ENCODE measurements around the gene ENDOU.
"Not testable (repeated sequence)": the region's sequence is repeated elsewhere in the genome, so short reads cannot be mapped to it uniquely, and the experiment has no call there.

Gene ENDOU

DNA sequence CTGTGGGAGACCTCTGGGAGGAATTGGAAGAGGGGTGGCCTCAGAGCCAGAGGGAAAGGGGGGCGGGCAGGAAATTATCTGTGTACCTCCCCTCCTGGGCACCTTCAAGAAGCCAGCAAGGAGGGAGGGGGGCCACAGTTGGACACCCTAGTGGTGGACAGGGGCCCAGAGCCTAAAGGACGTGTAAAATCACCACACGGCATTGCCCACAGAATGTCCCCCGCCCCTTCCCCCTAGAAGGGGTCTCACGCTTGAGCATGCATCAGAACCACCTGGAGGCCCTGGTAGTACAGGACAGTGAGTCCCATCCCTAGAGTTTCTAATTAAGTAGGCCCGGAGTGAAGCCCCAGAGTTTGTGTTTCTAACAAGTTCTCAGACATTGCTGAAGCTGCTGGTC lies 8.2 kb downstream of the ENDOU start:
- no peak for DNase-seq

DNA sequence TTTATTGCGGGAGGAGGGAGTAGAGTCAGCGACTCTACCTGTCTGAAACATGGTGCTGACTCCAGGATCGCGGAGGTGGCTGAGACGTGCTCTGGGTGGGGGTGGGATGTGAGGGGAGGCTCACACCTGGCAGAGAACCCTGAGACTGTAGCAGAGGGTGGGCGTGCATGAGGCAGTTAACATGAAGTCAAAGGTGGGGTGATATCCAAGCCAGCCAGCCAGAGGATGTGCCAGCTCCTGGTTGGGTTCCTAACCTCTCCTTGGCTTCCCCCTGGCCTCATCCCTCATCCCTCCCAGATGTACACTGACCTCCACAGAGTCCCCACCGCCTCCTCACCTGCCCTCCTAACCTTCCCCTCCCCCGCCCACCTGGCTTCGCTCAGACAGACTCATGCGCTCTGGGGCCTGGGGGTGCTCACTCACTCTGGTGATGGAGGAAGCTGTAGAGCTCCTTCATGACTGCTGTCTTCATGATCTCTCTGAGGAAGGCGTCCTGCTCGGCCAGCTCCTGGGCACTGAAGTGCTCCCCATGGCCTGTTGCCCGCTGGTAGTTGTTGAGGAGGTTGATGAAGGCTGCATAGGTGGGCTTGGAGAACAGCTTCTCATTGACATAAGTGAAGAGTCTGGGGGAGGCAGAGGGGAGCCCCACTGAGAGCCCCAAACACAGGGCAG lies 9.3 kb downstream of the ENDOU start:
- DNase-seq, result no peak

- peak; percentile 76 for DNase-seq
These were observed 9.9 kb downstream of the ENDOU start for GRCh38 chr12:47715393-47715876.

- no peak for DNase-seq
These were observed 10.4 kb downstream of the ENDOU start for GRCh38 chr12:47714826-47715386.

DNA sequence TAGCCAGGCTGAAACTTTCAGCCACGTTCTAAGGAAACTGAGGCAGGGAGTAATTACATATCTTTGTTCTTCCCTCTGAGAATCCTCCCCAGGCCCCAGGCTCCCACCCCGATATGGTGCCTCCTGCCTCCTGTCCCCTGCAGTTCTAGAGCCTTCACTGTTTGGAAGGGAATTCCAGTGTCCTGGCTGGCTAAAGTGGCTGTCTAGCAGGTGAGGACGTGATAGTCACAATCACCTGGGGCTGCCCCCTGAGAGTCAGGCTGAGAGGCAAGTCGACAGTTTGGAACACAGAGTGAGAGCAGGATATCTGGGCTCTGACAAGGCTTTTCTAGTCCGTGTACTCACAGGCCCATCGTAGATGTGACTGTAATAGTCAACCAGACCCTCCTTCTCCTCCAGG lies 13.1 kb downstream of the ENDOU start:
- DNase-seq, result no peak

DNA sequence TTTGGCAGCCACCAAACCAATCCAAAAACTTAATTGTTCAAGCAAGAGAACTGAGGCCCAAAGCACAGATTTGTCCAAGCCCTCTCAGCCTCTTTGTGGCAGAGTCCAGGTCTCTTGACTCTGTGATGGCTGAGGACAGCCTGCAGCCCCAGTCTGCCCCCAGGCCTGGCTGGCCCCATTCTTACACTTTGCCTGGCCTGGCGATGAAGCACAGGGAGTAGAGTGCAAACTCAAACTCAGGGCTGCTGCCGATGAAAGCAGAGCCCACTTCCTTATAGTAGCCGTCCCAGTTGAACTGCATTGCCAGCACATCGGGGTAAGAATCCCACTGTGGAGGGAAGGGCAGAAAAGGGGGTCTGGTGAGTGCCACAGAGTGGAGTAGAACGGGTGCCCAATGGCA lies 13.8 kb downstream of the ENDOU start:
- no peak for DNase-seq

DNA sequence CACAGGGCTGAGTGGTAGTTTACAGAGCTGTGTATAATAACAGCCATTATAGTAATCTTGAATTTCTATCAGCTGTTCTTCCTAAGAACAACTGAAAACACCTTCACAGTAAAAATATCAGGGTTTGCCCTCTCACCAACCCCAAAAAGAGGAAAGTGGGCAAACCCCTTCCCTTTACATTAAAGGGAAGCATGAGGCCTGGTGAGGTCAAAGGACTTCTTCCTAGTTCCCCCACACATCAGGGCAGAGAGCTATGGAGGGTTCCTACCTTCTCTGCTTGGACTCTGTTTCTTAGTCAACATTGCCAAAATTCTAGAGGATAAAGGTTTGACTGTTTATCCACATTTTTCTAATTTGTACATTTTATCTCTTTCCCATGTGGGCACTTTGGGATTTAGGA lies 15.0 kb downstream of the ENDOU start:
- DNase-seq, result no peak

- DNase-seq, result no peak
These were observed 15.6 kb downstream of the ENDOU start for GRCh38 chr12:47709671-47710070.

DNA sequence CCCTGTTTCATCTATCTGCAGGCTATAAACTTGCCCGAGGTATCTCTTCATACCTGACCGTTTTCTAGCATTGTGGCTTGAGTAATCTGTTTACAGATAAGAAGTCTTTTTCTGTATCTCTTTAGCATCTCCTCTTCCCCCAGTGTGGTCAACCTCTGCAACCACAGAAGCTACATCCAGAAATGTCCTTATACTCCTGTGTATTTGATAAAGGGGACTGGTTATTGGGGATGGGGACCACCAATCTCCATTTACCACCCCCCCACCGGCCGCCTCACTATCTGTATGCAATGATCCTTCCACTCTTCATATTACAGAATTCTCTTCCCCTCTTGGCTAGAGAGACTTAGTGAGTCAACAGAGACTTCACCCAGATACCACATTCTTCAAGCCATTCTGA lies 16.1 kb downstream of the ENDOU start:
- DNase-seq, result no peak

DNA sequence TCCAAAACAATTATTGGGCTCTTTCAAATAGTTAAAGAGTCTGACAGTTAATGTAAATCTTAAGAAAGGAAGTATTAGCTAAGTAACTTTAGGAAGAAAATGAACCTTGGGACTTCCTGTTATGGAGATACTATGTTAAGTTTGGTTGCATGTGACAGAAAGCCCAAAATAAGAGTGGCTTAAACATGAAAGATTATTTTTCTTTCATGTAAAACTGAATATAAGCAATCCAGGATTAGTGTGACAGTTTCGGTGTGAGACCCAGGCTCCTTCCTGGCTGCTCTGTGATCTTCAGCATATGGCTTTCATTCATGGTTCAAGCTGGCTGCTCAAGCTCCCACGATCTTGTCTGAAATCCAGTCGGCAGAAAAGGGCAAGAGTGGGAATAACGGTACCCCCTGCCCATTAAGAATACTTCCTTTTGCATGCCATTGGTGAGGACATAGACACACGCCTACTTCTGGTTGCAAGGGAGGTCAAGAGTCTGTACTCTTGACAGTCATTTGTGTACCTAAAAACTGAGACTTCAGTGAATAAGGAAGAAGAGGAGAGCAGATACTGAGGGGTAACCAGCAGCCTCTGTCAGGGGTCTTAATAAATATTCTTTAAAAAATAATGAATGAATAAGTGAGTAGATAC lies 17.3 kb downstream of the ENDOU start:
- no peak for DNase-seq

DNA sequence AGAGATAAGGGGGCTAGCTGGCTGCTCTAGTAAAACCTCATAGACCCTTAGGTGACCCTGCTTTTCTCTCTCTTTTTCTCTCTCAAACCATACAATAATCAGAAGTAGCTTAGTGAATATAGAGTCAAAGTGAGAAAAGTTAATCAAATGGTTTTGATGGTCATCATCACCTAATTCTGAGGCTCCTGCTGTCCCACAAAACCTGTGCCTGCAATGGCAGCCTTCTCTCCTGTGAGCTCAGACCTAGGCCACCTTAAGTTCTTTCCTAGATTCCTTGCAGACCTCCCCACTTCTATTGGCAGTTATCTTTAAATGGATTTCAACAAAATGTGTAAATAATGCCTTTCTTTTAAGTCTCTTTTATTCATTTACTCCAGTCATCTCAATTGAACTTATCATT lies 17.9 kb downstream of the ENDOU start:
- no peak for DNase-seq

DNA sequence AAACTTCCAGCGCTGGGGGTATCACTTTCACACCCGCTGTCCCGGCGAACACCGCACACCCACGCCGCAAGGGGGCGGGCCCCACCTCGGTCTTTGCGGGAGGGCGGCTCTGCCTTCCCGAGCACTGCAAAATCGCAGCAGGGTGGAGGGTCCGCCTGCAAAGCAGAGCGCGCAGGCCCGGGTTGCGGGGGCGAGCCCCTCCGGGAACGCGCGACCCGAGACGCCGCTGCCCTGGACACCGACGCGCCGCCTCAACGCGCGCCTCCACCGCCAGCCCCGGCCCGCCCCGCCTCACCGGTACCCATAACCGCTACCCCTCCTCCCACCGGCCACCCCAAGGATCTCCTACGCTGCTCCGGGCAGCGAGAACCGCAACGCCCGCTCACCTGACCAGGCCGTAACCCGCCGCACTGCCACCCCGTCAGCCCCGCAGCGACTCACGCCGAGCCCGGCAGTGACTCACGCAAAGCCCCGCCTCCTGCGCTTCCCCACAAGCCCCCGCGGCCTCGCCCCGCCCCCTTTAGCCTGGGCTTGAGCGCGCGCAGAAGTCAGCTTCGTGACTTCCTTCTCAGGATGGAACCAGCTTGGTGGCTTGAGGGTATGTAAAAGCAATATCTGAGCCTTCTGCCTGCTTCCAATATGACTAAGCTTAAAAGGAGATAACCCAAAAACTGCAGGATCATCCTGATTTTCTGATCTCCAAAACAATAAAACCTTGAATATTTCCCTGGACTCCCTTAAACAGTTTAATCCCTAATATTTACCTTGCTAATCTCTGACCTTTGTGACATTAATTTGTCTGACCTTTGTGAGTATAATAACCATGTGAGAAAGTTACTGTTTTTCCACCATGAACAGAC lies 19.5 kb downstream of the ENDOU start, which contains the start of gene RPAP3:
Gene RPAP3, minus strand, starts transcription at position 465 of the 860 bp plus-strand sequence. CDS start 3,190 bp downstream, outside the sequence.
- DNase-seq, result peak; percentile 63

GRCh38 chr12:47705229-47705565 lies 20.1 kb downstream of the ENDOU start:
- DNase-seq, result no peak

DNA sequence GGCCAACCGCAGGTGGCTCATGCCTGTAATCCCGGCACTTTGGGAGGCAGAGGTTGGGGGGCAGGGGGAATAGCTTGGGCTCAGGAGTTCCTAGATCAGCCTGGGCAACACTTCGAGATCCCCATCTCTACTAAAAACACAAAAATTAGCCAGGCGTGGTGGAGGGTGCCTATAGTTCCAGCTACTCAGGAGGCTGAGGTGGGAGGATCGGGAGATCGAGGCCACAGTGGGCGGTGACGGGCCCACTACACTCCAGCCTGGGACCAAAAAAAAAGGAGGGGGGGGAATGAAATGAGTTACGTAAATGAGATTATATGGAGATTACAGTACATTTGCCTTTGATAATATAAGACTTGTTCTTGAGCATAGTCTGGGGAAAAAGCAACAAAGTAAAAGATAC lies 20.6 kb downstream of the ENDOU start:
- no peak for DNase-seq

DNA sequence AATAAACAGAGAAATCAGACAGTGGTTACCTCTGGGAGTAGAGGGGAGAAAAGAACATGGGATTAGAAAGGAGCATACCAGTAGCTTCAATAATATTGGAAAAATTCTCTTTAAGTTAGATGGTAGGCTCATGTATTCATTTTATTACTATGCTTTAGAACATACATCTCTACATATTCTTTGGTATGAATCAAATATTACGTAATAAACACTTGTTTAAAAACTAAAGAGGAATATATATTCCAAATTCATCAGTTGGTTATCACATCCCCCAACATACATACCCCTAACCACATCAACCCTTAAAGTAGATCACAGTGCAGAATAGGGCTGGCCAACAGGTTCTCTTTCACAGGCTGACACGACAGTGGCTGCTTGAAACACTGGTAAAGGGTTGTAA lies 25.0 kb downstream of the ENDOU start:
- DNase-seq, result no peak

DNA sequence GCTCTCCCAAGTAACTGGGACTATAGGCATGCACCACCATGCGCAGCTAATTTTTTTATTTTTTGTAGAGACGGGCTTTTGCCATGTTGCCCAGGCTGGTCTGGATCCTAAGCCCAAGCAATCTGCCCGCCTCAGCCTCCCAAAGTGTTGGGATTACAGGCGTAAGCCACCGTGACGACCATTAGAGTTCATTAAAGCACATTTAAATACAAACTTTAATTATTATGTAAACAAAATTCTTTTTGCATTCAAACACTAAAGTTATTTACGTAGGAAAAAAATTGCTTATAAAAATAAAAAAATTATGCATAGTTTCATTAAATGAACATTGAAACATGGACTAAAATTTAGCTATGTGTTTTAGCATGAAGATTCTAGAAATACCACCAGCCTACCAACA lies 26.7 kb downstream of the ENDOU start:
- no peak for DNase-seq

GRCh38 chr12:47698055-47698454 lies 27.2 kb downstream of the ENDOU start:
- no peak for DNase-seq

DNA sequence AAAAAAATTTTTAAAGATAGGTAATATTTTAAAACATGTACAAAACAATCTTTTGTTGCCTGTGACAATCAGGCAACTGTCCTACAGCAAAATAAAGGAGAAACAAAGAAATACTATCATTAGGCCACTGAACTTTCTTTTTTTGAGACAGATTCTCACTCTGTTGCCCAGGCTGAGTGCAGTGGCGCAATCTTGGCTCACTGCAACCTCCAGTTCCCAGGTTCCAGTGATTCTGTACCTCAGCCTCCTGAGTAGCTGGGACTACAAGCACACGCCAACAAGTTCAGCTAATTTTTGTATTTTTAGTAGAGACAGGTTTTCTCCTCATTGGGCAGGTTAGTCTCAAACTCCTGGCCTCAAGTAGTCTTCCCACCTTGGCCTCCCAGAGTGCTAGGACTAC lies 36.1 kb downstream of the ENDOU start:
- no peak for DNase-seq

DNA sequence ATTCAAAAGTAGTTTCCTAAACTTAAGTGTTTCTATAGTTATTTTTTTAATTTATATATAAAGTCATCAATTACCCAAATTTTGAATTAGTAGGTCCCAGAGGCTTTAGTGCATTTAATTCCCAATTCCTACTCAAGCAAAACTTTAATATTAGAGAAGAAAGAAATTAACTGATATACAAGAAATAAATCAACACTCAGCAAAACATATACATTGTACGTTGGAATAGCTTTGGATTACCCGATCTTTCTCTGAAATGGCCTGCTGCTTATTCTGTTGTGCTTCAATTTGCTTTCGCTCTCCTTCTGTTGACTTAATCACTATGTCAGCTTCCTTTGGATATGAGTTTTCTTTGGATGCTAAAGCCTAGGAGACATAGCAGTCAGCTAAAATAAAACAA lies 37.7 kb downstream of the ENDOU start:
- no peak for DNase-seq

GRCh38 chr12:47686645-47687240 lies 38.5 kb downstream of the ENDOU start:
- peak; percentile 10 for DNase-seq

- no peak for DNase-seq
These were observed 45.5 kb downstream of the ENDOU start for GRCh38 chr12:47679785-47680184.

GRCh38 chr12:47672068-47672467 lies 53.2 kb downstream of the ENDOU start:
- DNase-seq, result no peak

DNA sequence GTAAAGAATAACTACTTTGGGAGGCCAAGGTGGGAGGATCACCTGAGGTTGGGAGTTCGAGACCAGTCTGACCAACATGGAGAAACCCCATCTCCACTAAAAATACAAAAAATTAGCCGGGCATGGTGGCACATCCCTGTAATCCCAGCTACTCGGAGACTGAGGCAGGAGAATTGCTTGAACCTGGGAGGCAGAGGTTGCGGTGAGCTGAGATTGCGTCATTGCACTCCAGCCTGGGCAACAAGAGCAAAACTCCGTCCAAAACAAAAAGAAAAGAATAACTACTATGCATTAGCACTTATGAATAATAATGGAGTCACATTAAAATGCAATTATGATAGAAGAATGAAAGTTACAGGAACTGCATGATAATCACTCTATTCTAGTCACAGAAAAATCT lies 57.4 kb downstream of the ENDOU start:
- DNase-seq, result not testable (repeated sequence)

Data from NCI-H1694 (cell line).